Measurements from ENCODE around the gene CD44. TPM values are rescaled to one million over a fixed set of nuclear protein-coding genes. Genes with fewer than 3 reads are reported as not detected.

Gene CD44
- total RNA-seq, 5 donors from 2014 or later (not counting 1 experiment from before 2014, with no cell fraction given), result 732 to 1,108 (median 781) TPM

- Mint-ChIP-seq H3K9me3 (no peaks in the 10 kb centered on the region), H3K36me3 (peaks cover 79% of the 10 kb centered on the region), H3K4me1 (peaks cover 80 to 98% (median 85%) of the 10 kb centered on the region in 3 donors), H3K4me3 (peak overlapping the region; percentile 91 to 98 (median 98)), H3K27me3 (no peaks in the 10 kb centered on the region), H3K27ac (peak overlapping the region; percentile 92 to 98)
- Histone ChIP-seq H3K9me3 (no peaks in the 10 kb centered on the region), H3K4me1 (ENCODE audit: control insufficient read depth in 1 of 2, extremely low read depth in 1 of 2, insufficient read depth in 2 of 2, low read length in 2 of 2) (peaks cover 60 to 82% of the 10 kb centered on the region in 2 experiments), H3K27ac (ENCODE audit: low read length) (peak overlapping the region; percentile 91), H3K36me3 (ENCODE audit: control insufficient read depth in 2 of 2, extremely low read depth in 1 of 2, insufficient read depth in 1 of 2, low read length in 1 of 2) (peaks cover 0 to 42% of the 10 kb centered on the region in 2 donors), H3K27me3 (replicated peaks in 1 of 2; ENCODE audit: control insufficient read depth in 2 of 2, extremely low read depth in 1 of 2, insufficient read depth in 2 of 2, low read length in 1 of 2) (no peaks in the 10 kb centered on the region), H3K4me3 (ENCODE audit: control insufficient read depth in 1 of 2, extremely low read depth in 1 of 2, low read length in 1 of 2) (peak overlapping the region; percentile 50 to 85)
- ATAC-seq (replicated peaks in 1 of 4) (no peak), DNase-seq (peak in 1 of 35 experiments; percentile 28)
- WGBS (ENCODE audit: insufficient coverage), result no CpG with 5 or more reads among the region's 1 CpG
- ChIA-PET POLR2A (interaction anchor here (0.6 to 8.1 kb wide), 17 partner anchors 10 to 144 kb away, joined by 3 to 165 read pairs (median 4); no protein-coding TSS in a partner anchor), CTCF (interaction anchor here (0.6 to 1.6 kb wide), 5 partner anchors 19 to 67 kb away, joined by 3 to 6 read pairs (median 4); no protein-coding TSS in a partner anchor)
Observed at GRCh38 chr11:35144806-35145205, 5.8 kb downstream of the CD44 start.

GRCh38 chr11:35145271-35145670 lies 6.3 kb downstream of the CD44 start:
- H3K27ac Mint-ChIP-seq, result peak overlapping the region; percentile 92 to 98
- peaks cover 62 to 86% of the 10 kb centered on the region in 2 experiments for H3K4me1 ChIP-seq (ENCODE audit: control insufficient read depth in 1 of 2, extremely low read depth in 1 of 2, insufficient read depth in 2 of 2, low read length in 2 of 2)
- CTCF ChIA-PET, result interaction anchor here (0.6 to 1.5 kb wide), 4 partner anchors 19 to 30 kb away, joined by 3 to 8 read pairs (median 5); no protein-coding TSS in a partner anchor
- peak overlapping the region; percentile 91 to 98 (median 98) for H3K4me3 Mint-ChIP-seq
- no peaks in the 10 kb centered on the region for H3K27me3 ChIP-seq (replicated peaks in 1 of 2; ENCODE audit: control insufficient read depth in 2 of 2, extremely low read depth in 1 of 2, insufficient read depth in 2 of 2, low read length in 1 of 2)
- H3K4me1 Mint-ChIP-seq, result peaks cover 85 to 100% (median 89%) of the 10 kb centered on the region in 3 donors
- WGBS (ENCODE audit: insufficient coverage), result no CpG with 5 or more reads among the region's 2 CpGs
- peaks cover 0 to 44% of the 10 kb centered on the region in 2 donors for H3K36me3 ChIP-seq (ENCODE audit: control insufficient read depth in 2 of 2, extremely low read depth in 1 of 2, insufficient read depth in 1 of 2, low read length in 1 of 2)
- H3K27me3 Mint-ChIP-seq, result no peaks in the 10 kb centered on the region
- peak in 6 of 35 experiments; percentile 20 to 37 (median 30) for DNase-seq
- H3K36me3 Mint-ChIP-seq, result peaks cover 81% of the 10 kb centered on the region
- peak overlapping the region; percentile 15 to 50 for H3K4me3 ChIP-seq (ENCODE audit: control insufficient read depth in 1 of 2, extremely low read depth in 1 of 2, low read length in 1 of 2)
- no peaks in the 10 kb centered on the region for H3K9me3 Mint-ChIP-seq
- no peak for ATAC-seq (replicated peaks in 1 of 4)
- no peaks in the 10 kb centered on the region for H3K9me3 ChIP-seq
- POLR2A ChIA-PET, result interaction anchor here (0.5 to 8.1 kb wide), 8 partner anchors 9 to 159 kb away, joined by 3 to 165 read pairs (median 6); no protein-coding TSS in a partner anchor
- H3K27ac ChIP-seq (ENCODE audit: low read length), result peak overlapping the region; percentile 91

GRCh38 chr11:35146074-35146521 lies 7.1 kb downstream of the CD44 start:
- Mint-ChIP-seq H3K4me3 (peak overlapping the region; percentile 91 to 98 (median 98)), H3K27ac (peak overlapping the region; percentile 92 to 98), H3K9me3 (no peaks in the 10 kb centered on the region), H3K36me3 (peaks cover 83% of the 10 kb centered on the region), H3K27me3 (no peaks in the 10 kb centered on the region), H3K4me1 (peaks cover 93 to 100% (median 96%) of the 10 kb centered on the region in 3 donors)
- DNase-seq (peak in 6 of 35 experiments; percentile 18 to 71 (median 52)), ATAC-seq (replicated peaks in 1 of 4) (peak in 3 of 4 experiments; percentile 39 to 41 (median 40))
- H3K27me3 ChIP-seq (replicated peaks in 1 of 2; ENCODE audit: control insufficient read depth in 2 of 2, extremely low read depth in 1 of 2, insufficient read depth in 2 of 2, low read length in 1 of 2), result no peaks in the 10 kb centered on the region
- peaks cover 70 to 93% of the 10 kb centered on the region in 2 experiments for H3K4me1 ChIP-seq (ENCODE audit: control insufficient read depth in 1 of 2, extremely low read depth in 1 of 2, insufficient read depth in 2 of 2, low read length in 2 of 2)
- peaks cover 0 to 48% of the 10 kb centered on the region in 2 donors for H3K36me3 ChIP-seq (ENCODE audit: control insufficient read depth in 2 of 2, extremely low read depth in 1 of 2, insufficient read depth in 1 of 2, low read length in 1 of 2)
- ChIA-PET POLR2A (interaction anchor here (0.6 to 8.1 kb wide), 21 partner anchors 8 to 549 kb away, joined by 3 to 165 read pairs (median 4); no protein-coding TSS in a partner anchor), CTCF (interaction anchor here (0.5 to 1.5 kb wide), 9 partner anchors 13 to 148 kb away, joined by 3 to 8 read pairs (median 4); no protein-coding TSS in a partner anchor)
- 0% methylated on average over 3 of the region's 7 CpGs for WGBS (ENCODE audit: insufficient coverage)
- H3K9me3 ChIP-seq, result no peaks in the 10 kb centered on the region
- peak overlapping the region in 1 of 2 donors; percentile 19 for H3K4me3 ChIP-seq (ENCODE audit: control insufficient read depth in 1 of 2, extremely low read depth in 1 of 2, low read length in 1 of 2)
- H3K27ac ChIP-seq (ENCODE audit: low read length), result peak overlapping the region; percentile 91

- Mint-ChIP-seq H3K9me3 (no peaks in the 10 kb centered on the region), H3K36me3 (peaks cover 84% of the 10 kb centered on the region), H3K27me3 (no peaks in the 10 kb centered on the region), H3K4me1 (peaks cover 97 to 100% (median 98%) of the 10 kb centered on the region in 3 donors), H3K27ac (peak overlapping the region; percentile 92 to 98), H3K4me3 (peak overlapping the region; percentile 91 to 98 (median 98))
- no peaks in the 10 kb centered on the region for H3K9me3 ChIP-seq
- peaks cover 0 to 50% of the 10 kb centered on the region in 2 donors for H3K36me3 ChIP-seq (ENCODE audit: control insufficient read depth in 2 of 2, extremely low read depth in 1 of 2, insufficient read depth in 1 of 2, low read length in 1 of 2)
- H3K4me1 ChIP-seq (ENCODE audit: control insufficient read depth in 1 of 2, extremely low read depth in 1 of 2, insufficient read depth in 2 of 2, low read length in 2 of 2), result peaks cover 75 to 93% of the 10 kb centered on the region in 2 experiments
- no peak overlapping the region for H3K4me3 ChIP-seq (ENCODE audit: control insufficient read depth in 1 of 2, extremely low read depth in 1 of 2, low read length in 1 of 2)
- peak overlapping the region; percentile 91 for H3K27ac ChIP-seq (ENCODE audit: low read length)
- ChIA-PET POLR2A (interaction anchor here (0.6 to 8.1 kb wide), 19 partner anchors 8 to 229 kb away, joined by 3 to 165 read pairs (median 4); no protein-coding TSS in a partner anchor), CTCF (interaction anchor here in 1 of 2 donors (0.7 to 1.5 kb wide), 6 partner anchors 13 to 148 kb away, joined by 3 to 8 read pairs (median 4); no protein-coding TSS in a partner anchor)
- DNase-seq (no peak), ATAC-seq (replicated peaks in 1 of 4) (no peak)
- H3K27me3 ChIP-seq (replicated peaks in 1 of 2; ENCODE audit: control insufficient read depth in 2 of 2, extremely low read depth in 1 of 2, insufficient read depth in 2 of 2, low read length in 1 of 2), result no peaks in the 10 kb centered on the region
- 67% methylated on average over 1 of the region's 2 CpGs for WGBS (ENCODE audit: insufficient coverage)
Observed at GRCh38 chr11:35146711-35147110, 7.7 kb downstream of the CD44 start.

GRCh38 chr11:35147235-35147634 lies 8.3 kb downstream of the CD44 start:
- Histone ChIP-seq H3K27me3 (replicated peaks in 1 of 2; ENCODE audit: control insufficient read depth in 2 of 2, extremely low read depth in 1 of 2, insufficient read depth in 2 of 2, low read length in 1 of 2) (no peaks in the 10 kb centered on the region), H3K27ac (ENCODE audit: low read length) (peak overlapping the region; percentile 91), H3K36me3 (ENCODE audit: control insufficient read depth in 2 of 2, extremely low read depth in 1 of 2, insufficient read depth in 1 of 2, low read length in 1 of 2) (peaks cover 0 to 54% of the 10 kb centered on the region in 2 donors), H3K9me3 (no peaks in the 10 kb centered on the region), H3K4me1 (ENCODE audit: control insufficient read depth in 1 of 2, extremely low read depth in 1 of 2, insufficient read depth in 2 of 2, low read length in 2 of 2) (peaks cover 77 to 94% of the 10 kb centered on the region in 2 experiments), H3K4me3 (ENCODE audit: control insufficient read depth in 1 of 2, extremely low read depth in 1 of 2, low read length in 1 of 2) (peak overlapping the region in 1 of 2 donors; percentile 41)
- peak overlapping the region in 2 of 3 donors; percentile 91 to 98 for H3K4me3 Mint-ChIP-seq
- H3K36me3 Mint-ChIP-seq, result peaks cover 85% of the 10 kb centered on the region
- DNase-seq (no peak), ATAC-seq (replicated peaks in 1 of 4) (no peak)
- peak overlapping the region; percentile 92 to 98 for H3K27ac Mint-ChIP-seq
- no peaks in the 10 kb centered on the region for H3K27me3 Mint-ChIP-seq
- ChIA-PET CTCF (interaction anchor here in 1 of 2 donors (1.1 to 1.4 kb wide), 2 partner anchors 12 to 149 kb away, joined by 3 to 5 read pairs; no protein-coding TSS in a partner anchor), POLR2A (interaction anchor here (0.7 to 8.1 kb wide), 9 partner anchors 9 to 221 kb away, joined by 3 to 165 read pairs (median 5); no protein-coding TSS in a partner anchor)
- no CpG with 5 or more reads among the region's 1 CpG for WGBS (ENCODE audit: insufficient coverage)
- no peaks in the 10 kb centered on the region for H3K9me3 Mint-ChIP-seq
- peaks cover 98 to 100% (median 99%) of the 10 kb centered on the region in 3 donors for H3K4me1 Mint-ChIP-seq

Measured in T-cell (primary cell).